Tibial nerve (tissue), 4 donors: ENCODE results near the gene PSMC3. TPM values are rescaled to one million over a fixed set of nuclear protein-coding genes. Genes with fewer than 3 reads are reported as not detected.
A peak's percentile ranks its signal among the peaks of the same experiment; 100 is the strongest.

Experiments
- DNase-seq, 2 donors: peaks; one replicate each; pipeline ENCODE4 v3.0.0-alpha.2; 2019; ENCODE audit warnings: low spot score in 2 of 2
- H3K27ac ChIP-seq, 4 donors: fragments of 200-600 bp; sonication (generic) in 3 of 4; one replicate each; pipeline ENCODE4 v1.5.1; 2017 to 2019; ENCODE audit warnings: mild to moderate bottlenecking in 1 of 4
- H3K27me3 ChIP-seq, 2 donors: fragments of 200-600 bp; sonication (generic) in 1 of 2; one replicate each; pipeline versions ENCODE4 v1.5.1 to v1.6.0; 2017 to 2019
- H3K36me3 ChIP-seq, 3 donors: fragments of 200-600 bp; sonication (generic); one replicate each; pipeline ENCODE4 v1.5.1; 2018 to 2019
- H3K4me1 ChIP-seq, 4 donors: fragments of 200-600 bp; sonication (generic) in 3 of 4; one replicate each; pipeline ENCODE4 v1.5.1; 2017 to 2019
- H3K4me3 ChIP-seq, 4 donors: fragments of 200-600 bp; sonication (generic) in 3 of 4; one replicate each; pipeline ENCODE4 v1.5.1; 2017 to 2019; ENCODE audit warnings: mild to moderate bottlenecking in 1 of 4, moderate library complexity in 1 of 4
- H3K9me3 ChIP-seq, 4 donors: fragments of 200-600 bp; sonication (generic) in 3 of 4; one replicate each; pipeline ENCODE4 v1.5.1; 2017 to 2019
- EP300 ChIP-seq, 2 donors: sonication (generic); formaldehyde crosslinking; IDR thresholded peaks; one replicate each; pipeline ENCODE4 v1.6.1; 2017; ENCODE audit warnings: antibody characterized with exemption in 2 of 2, mild to moderate bottlenecking in 1 of 2
- POLR2A ChIP-seq, 2 donors: fragments of 450-650 bp; IDR thresholded peaks; one replicate each; pipeline ENCODE4 v1.6.1; 2017; ENCODE audit warnings: antibody characterized with exemption in 2 of 2, mild to moderate bottlenecking in 2 of 2, moderate library complexity in 2 of 2
- WGBS, 2 donors: methylation state at CpG; one replicate each; pipeline ENCODE4 v1.1.5; 2018; 5-methylcytosine and 5-hydroxymethylcytosine counted together
- total RNA-seq, 4 donors: library from RNA; depleted of rRNA; stranded (reverse); fragments of >200 nt; gene quantifications; one replicate each; pipeline ENCODE4 v1.1.0, GENCODE V29; 2016
- TF ChIP-seq, protein P1 (sequence below), 5 experiments: fragments of 200-600 bp in 3 of 5; fragments of 450-650 bp in 2 of 5; sonication (generic) in 3 of 5; IDR thresholded peaks; one replicate each; pipeline ENCODE4 v1.5.1; 2016 to 2019; ENCODE audit warnings: antibody characterized with exemption in 5 of 5, mild to moderate bottlenecking in 3 of 5, moderate library complexity in 2 of 5

Gene PSMC3
- total RNA-seq, 4 donors from 2014 or later: 103 to 147 (median 128) TPM

GRCh38 chr11:47377571-47378009 is 48.6 kb downstream of the PSMC3 start:
- DNase-seq: no peak
- H3K4me1 ChIP-seq: no peaks in the 10 kb centered on the region
- H3K4me3 ChIP-seq: peak overlapping the region; percentile 17 to 49 (median 28)
- no peak for TF ChIP-seq EP300 (IDR thresholded peaks at IDR 0.05)
- TF ChIP-seq, protein P1, sequence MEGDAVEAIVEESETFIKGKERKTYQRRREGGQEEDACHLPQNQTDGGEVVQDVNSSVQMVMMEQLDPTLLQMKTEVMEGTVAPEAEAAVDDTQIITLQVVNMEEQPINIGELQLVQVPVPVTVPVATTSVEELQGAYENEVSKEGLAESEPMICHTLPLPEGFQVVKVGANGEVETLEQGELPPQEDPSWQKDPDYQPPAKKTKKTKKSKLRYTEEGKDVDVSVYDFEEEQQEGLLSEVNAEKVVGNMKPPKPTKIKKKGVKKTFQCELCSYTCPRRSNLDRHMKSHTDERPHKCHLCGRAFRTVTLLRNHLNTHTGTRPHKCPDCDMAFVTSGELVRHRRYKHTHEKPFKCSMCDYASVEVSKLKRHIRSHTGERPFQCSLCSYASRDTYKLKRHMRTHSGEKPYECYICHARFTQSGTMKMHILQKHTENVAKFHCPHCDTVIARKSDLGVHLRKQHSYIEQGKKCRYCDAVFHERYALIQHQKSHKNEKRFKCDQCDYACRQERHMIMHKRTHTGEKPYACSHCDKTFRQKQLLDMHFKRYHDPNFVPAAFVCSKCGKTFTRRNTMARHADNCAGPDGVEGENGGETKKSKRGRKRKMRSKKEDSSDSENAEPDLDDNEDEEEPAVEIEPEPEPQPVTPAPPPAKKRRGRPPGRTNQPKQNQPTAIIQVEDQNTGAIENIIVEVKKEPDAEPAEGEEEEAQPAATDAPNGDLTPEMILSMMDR (IDR thresholded peaks at IDR 0.05): no peak
- no peak for TF ChIP-seq POLR2A (IDR thresholded peaks at IDR 0.05)
- H3K36me3 ChIP-seq: no peaks in the 10 kb centered on the region
- no peaks in the 10 kb centered on the region for H3K9me3 ChIP-seq
- 67 to 85% methylated on average over 5 of the region's 5 CpGs for WGBS, 2 donors
- peak overlapping the region in 3 of 4 donors; percentile 73 to 85 (median 81) for H3K27ac ChIP-seq
- no peaks in the 10 kb centered on the region for H3K27me3 ChIP-seq

DNA sequence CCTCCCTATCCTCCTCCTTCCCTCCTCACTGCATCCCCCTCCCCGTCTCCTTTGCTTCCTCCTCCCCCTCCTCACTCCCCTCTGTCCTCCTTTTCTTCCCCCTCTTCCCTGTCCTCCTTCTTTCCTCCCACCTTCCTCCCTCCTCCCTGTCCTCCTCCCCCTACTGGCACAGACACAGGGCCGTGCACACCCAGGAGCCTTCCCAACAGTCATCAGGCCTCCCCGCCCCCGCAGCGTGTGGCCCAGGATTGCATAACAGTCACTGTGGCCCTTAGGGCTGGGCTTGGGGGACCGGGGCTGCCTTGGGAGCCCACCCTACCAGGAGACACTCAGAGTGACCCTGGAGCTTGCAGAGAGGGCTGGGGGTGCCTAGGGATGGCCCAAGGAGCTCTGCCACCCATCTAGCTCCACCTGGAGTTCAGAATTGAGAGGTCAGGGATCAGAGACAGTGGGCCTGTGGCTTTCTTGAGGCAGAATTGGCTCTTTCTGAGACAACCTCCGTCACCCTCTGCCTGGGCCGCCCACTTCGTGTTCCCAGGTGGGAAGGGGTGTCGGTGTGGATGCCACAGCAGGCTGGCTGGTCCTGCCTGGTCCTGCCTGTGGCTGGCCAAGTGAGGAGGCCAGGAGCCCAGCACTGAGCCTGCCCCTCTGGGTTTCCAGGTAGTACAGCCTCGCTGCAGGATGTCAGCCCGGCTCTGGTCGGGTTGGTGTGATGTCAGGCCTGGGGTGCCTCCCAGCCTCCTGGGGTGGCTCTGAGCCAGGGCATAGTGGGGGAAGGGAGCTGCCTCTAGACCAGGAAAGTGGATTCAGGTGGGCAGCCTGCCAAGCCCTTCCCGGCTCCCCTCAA is 49.5 kb downstream of the PSMC3 start:
- H3K27ac ChIP-seq: peak overlapping the region in 3 of 4 donors; percentile 73 to 85 (median 81)
- TF ChIP-seq EP300 (IDR thresholded peaks at IDR 0.05): peak in 1 of 2 donors; percentile 9
- TF ChIP-seq, protein P1 (IDR thresholded peaks at IDR 0.05): no peak
- H3K27me3 ChIP-seq: no peaks in the 10 kb centered on the region
- no peaks in the 10 kb centered on the region for H3K36me3 ChIP-seq
- H3K4me1 ChIP-seq: no peaks in the 10 kb centered on the region
- peak in 1 of 2 donors; percentile 40 for DNase-seq
- H3K9me3 ChIP-seq: no peaks in the 10 kb centered on the region
- 48 to 69% methylated on average over 14 of the region's 14 CpGs for WGBS, 2 donors
- peak overlapping the region; percentile 1 to 49 (median 26) for H3K4me3 ChIP-seq

- WGBS, 2 donors: 70 to 77% methylated on average over 8 of the region's 8 CpGs
- TF ChIP-seq, protein P1 (IDR thresholded peaks at IDR 0.05): no peak
- TF ChIP-seq POLR2A (IDR thresholded peaks at IDR 0.05): no peak
- TF ChIP-seq EP300 (IDR thresholded peaks at IDR 0.05): no peak
- peak overlapping the region in 2 of 4 donors; percentile 1 to 49 for H3K4me3 ChIP-seq
- H3K27me3 ChIP-seq: no peaks in the 10 kb centered on the region
- H3K36me3 ChIP-seq: no peaks in the 10 kb centered on the region
- no peak for DNase-seq
- H3K4me1 ChIP-seq: no peaks in the 10 kb centered on the region
- H3K27ac ChIP-seq: peak overlapping the region in 1 of 4 donors; percentile 11
- no peaks in the 10 kb centered on the region for H3K9me3 ChIP-seq
These were observed 50.1 kb downstream of the PSMC3 start for GRCh38 chr11:47376107-47376524.

DNA sequence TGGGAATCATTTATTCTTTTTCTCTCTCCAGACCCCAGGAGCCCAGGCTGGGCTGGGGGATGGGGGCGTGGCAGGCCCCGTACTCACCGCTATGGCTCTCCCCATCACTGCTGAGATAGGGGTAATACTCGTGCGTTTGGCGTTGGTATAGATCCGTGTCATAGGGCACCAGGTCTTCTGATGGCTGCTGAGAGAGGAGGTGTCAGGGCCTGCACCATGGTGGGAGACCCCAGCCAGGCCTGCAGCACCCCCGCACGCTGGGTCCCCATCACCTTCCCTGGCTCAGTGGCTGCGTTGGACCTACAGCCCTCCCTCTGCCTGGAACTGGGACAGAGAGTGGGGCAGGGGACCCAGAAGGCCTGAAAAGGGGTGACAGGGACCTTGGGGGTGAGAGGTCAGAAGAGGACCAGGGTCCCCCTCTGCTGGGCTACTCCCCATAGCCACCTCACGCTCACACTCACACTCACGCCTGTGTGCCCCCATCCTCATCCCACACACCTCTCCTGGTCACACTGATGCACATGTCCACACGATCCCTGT is 50.6 kb downstream of the PSMC3 start:
- H3K4me3 ChIP-seq: peak overlapping the region in 1 of 4 donors; percentile 49

More for the DNA sequence above, 50.6 kb downstream of the PSMC3 start:
- WGBS, 2 donors: 81 to 82% methylated on average over 13 of the region's 13 CpGs
- Histone ChIP-seq H3K4me1 (no peaks in the 10 kb centered on the region), H3K27ac (no peak overlapping the region), H3K27me3 (no peaks in the 10 kb centered on the region), H3K9me3 (no peaks in the 10 kb centered on the region), H3K36me3 (no peaks in the 10 kb centered on the region)
- DNase-seq: no peak
- TF ChIP-seq, protein P1 (IDR thresholded peaks at IDR 0.05): no peak
- TF ChIP-seq EP300 (IDR thresholded peaks at IDR 0.05) (no peak), POLR2A (IDR thresholded peaks at IDR 0.05) (no peak)
